Measurements from ENCODE around the gene TNFRSF8.

Gene TNFRSF8

GRCh38 chr1:12063141-12064072 lies at the start of gene TNFRSF8:
TNFRSF8 (plus strand) TSS chr1:12063303; CDS start chr1:12063599, 296 bp downstream.
- TF ChIP-seq CTCF (IDR thresholded peaks at IDR 0.05; ENCODE audit: insufficient read depth, low read depth, low read length, missing control alignments): no peak
- peak within 1 kb of the TSS; percentile 83 for H3K4me3 ChIP-seq (ENCODE audit: low read depth, low read length)
- DNase-seq (ENCODE audit: low read depth): peak; percentile 87

DNA sequence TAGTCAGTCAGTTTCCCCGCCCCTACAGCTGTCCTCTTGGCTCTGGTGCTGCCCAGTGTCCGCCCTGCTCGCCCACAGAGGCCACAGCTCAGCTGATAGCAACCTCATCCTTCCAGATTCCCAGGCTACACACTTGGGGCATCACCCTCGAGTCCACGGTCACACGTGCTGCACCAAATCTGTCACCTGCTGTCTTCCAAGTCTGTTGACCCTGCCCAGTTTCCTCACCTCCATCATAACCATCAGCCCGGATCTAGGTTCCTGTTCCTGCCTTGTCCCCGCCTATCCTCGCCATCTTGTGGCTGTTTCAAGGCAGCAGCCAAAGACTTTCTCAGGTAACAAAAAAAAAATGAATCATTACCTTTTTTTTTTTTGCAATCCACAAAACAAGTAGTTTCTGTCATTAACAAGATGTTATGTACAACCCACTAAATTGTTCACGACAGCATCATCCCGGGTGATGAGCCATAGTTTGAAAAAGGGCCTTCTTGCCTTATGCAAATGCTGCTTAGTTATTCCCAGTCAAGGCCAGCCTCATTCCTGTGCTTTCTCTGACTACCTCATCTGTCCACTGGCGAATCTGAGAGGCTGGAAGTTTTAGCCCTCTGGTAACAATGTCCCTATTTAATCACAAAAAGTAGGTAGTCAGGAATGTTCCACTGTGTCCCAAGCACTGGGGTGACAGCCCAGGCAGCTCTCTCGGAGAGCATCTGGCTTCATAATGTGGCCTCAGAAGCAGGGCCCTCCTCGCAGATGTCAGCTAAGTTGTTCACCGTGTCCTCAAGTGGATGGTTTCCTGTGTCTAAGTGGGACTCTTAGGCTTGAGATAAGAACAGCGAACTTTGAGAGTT lies 48.7 kb upstream of the TNFRSF8 start:
- peak; percentile 65 for DNase-seq (ENCODE audit: low read depth)
- TF ChIP-seq CTCF (IDR thresholded peaks at IDR 0.05; ENCODE audit: insufficient read depth, low read depth, low read length, missing control alignments): no peak
- no peak overlapping the region for H3K4me3 ChIP-seq (ENCODE audit: low read depth, low read length)

GRCh38 chr1:12015001-12015491 lies 48.1 kb upstream of the TNFRSF8 start:
- no peak for TF ChIP-seq CTCF (IDR thresholded peaks at IDR 0.05; ENCODE audit: insufficient read depth, low read depth, low read length, missing control alignments)
- no peak overlapping the region for H3K4me3 ChIP-seq (ENCODE audit: low read depth, low read length)
- no peak for DNase-seq (ENCODE audit: low read depth)

- no peak for TF ChIP-seq CTCF (IDR thresholded peaks at IDR 0.05; ENCODE audit: insufficient read depth, low read depth, low read length, missing control alignments)
- H3K4me3 ChIP-seq (ENCODE audit: low read depth, low read length): no peak overlapping the region
- no peak for DNase-seq (ENCODE audit: low read depth)
These were observed 47.6 kb upstream of the TNFRSF8 start for GRCh38 chr1:12015499-12015898.

DNA sequence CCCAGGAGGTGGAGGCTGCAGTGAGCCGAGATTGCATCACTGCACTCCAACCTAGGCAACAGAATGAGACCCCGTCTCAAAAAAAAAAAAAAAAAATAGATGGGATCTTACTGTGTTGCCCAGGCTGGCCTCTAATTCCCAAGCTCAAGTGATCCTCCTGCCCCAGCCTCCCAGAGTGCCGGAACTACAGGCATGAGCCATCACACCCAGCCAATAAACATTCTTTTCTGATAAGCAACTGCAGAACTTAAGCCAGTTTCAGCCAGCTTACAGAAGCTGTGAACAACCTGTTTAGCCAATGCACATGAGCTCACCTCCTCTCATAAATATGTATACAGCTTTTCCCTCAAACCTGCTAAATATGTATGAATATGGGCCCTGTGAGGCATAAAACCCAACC lies 46.9 kb upstream of the TNFRSF8 start:
- DNase-seq (ENCODE audit: low read depth): no peak
- no peak for TF ChIP-seq CTCF (IDR thresholded peaks at IDR 0.05; ENCODE audit: insufficient read depth, low read depth, low read length, missing control alignments)
- no peak overlapping the region for H3K4me3 ChIP-seq (ENCODE audit: low read depth, low read length)

- peak overlapping the region; percentile 66 for H3K4me3 ChIP-seq (ENCODE audit: low read depth, low read length)
- TF ChIP-seq CTCF (IDR thresholded peaks at IDR 0.05; ENCODE audit: insufficient read depth, low read depth, low read length, missing control alignments): no peak
- DNase-seq (ENCODE audit: low read depth): peak; percentile 22
These were observed 43.1 kb upstream of the TNFRSF8 start for GRCh38 chr1:12019858-12020509.

Measured in GM12865 (cell line).